Measurements from ENCODE around the gene SMARCD2. TPM values are rescaled to one million over a fixed set of nuclear protein-coding genes. Genes with fewer than 3 reads are reported as not detected.
A peak's percentile ranks its signal among the peaks of the same experiment; 100 is the strongest.

SMARCD2 gene
- total RNA-seq, 1 experiment from 2014 or later = 35.7 TPM

GRCh38 chr17:63830904-63831491 is 11.5 kb downstream of the SMARCD2 start:
- H3K27me3 ChIP-seq = no peaks in the 10 kb centered on the region

DNA sequence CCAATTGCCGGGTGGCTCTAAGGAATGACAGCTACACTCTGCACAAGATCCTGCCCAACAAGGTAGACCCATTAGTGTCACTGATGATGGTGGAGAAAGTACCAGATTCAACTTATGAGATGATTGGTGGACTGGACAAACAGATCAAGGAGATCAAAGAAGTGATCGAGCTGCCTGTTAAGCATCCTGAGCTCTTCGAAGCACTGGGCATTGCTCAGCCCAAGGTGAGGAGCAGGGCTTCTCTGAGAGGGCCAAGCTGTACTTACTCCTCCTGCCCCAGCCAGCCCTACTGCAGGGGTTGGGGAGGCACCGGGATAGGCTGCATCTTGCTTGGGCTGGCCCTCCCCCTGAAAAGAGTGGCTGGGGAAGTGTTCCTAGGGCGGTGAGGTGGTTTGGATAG is 12.2 kb downstream of the SMARCD2 start:
- Histone ChIP-seq H3K27me3 (no peaks in the 10 kb centered on the region), H3K9me3 (replicated peaks) (no peaks in the 10 kb centered on the region), H3K36me3 (peaks cover 45% of the 10 kb centered on the region), H3K4me1 (peaks cover 4% of the 10 kb centered on the region; the same call in 1 of the 2 replicates), H3K4me3 (no peak overlapping the region), H3K27ac (no peak overlapping the region)
- no peak for DNase-seq

More at GRCh38 chr17:63830904-63831491, 11.5 kb downstream of the SMARCD2 start:
- no peak for DNase-seq
- H3K4me3 ChIP-seq = no peak overlapping the region
- no peak overlapping the region for H3K27ac ChIP-seq
- H3K36me3 ChIP-seq = peaks cover 43% of the 10 kb centered on the region
- H3K9me3 ChIP-seq (replicated peaks) = no peaks in the 10 kb centered on the region
- no peaks in the 10 kb centered on the region; the same call in 1 of the 2 replicates for H3K4me1 ChIP-seq

- peaks cover 4% of the 10 kb centered on the region; the same call in 1 of the 2 replicates for H3K4me1 ChIP-seq
- no peak for DNase-seq
- peaks cover 56% of the 10 kb centered on the region for H3K36me3 ChIP-seq
- no peak overlapping the region for H3K4me3 ChIP-seq
- no peak overlapping the region for H3K27ac ChIP-seq
- H3K27me3 ChIP-seq = no peaks in the 10 kb centered on the region
- no peaks in the 10 kb centered on the region for H3K9me3 ChIP-seq (replicated peaks)
Observed at GRCh38 chr17:63828936-63829335, 13.5 kb downstream of the SMARCD2 start.

- peaks cover 53% of the 10 kb centered on the region for H3K36me3 ChIP-seq
- H3K9me3 ChIP-seq (replicated peaks) = no peaks in the 10 kb centered on the region
- DNase-seq = no peak
- H3K27me3 ChIP-seq = no peaks in the 10 kb centered on the region
- H3K4me1 ChIP-seq = peaks cover 4% of the 10 kb centered on the region; the same call in 1 of the 2 replicates
- peak overlapping the region; percentile 94 for H3K4me3 ChIP-seq
- H3K27ac ChIP-seq = peak overlapping the region; percentile 96
Observed at GRCh38 chr17:63827801-63828221, 14.7 kb downstream of the SMARCD2 start.

GRCh38 chr17:63827002-63827800 is 15.3 kb downstream of the SMARCD2 start, which contains the start of the genes FTSJ3 and PSMC5:
TSS of gene FTSJ3 (minus strand) at chr17:63827663. CDS start at chr17:63826902, 761 bp downstream.
TSS of gene PSMC5 (plus strand) at chr17:63827431. CDS start at chr17:63827491, 60 bp downstream.
- DNase-seq = peak; percentile 96
- Histone ChIP-seq H3K4me1 (peaks cover 4% of the 10 kb centered on the region; the same call in 1 of the 2 replicates), H3K4me3 (peak within 1 kb of the TSS; percentile 94), H3K27me3 (no peaks in the 10 kb centered on the region), H3K36me3 (peaks cover 52% of the 10 kb centered on the region), H3K9me3 (replicated peaks) (no peaks in the 10 kb centered on the region), H3K27ac (peak within 1 kb of the TSS; percentile 96)

GRCh38 chr17:63826468-63827001 is 15.9 kb downstream of the SMARCD2 start:
- Histone ChIP-seq H3K36me3 (peaks cover 53% of the 10 kb centered on the region), H3K27ac (peak overlapping the region; percentile 96), H3K4me3 (peak overlapping the region; percentile 94), H3K9me3 (replicated peaks) (no peaks in the 10 kb centered on the region), H3K27me3 (no peaks in the 10 kb centered on the region), H3K4me1 (peaks cover 4% of the 10 kb centered on the region; the same call in 1 of the 2 replicates)
- DNase-seq = no peak

DNA sequence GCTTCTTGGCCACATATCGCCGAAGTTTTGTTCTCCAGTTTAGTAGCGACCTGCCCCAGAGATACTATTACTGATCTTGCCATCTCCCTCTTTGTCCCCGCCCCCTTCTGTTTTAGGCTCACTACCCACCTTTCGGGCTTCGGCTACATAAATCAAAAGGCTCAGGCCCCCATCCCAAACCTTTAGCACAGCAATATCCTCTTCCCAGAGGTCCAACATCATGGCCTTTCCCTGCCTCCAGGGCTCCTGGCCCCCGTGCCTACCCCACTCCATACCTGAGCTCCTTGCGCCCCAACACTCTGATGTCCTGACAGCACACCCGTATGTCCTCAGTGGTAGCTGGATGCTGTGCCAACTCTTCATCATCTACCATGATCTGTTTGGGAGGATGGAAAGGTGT is 18.1 kb downstream of the SMARCD2 start:
- Histone ChIP-seq H3K4me1 (peaks cover 4% of the 10 kb centered on the region; the same call in 1 of the 2 replicates), H3K9me3 (replicated peaks) (no peaks in the 10 kb centered on the region), H3K36me3 (peaks cover 51% of the 10 kb centered on the region), H3K4me3 (no peak overlapping the region), H3K27me3 (no peaks in the 10 kb centered on the region), H3K27ac (no peak overlapping the region)
- DNase-seq = no peak

DNA sequence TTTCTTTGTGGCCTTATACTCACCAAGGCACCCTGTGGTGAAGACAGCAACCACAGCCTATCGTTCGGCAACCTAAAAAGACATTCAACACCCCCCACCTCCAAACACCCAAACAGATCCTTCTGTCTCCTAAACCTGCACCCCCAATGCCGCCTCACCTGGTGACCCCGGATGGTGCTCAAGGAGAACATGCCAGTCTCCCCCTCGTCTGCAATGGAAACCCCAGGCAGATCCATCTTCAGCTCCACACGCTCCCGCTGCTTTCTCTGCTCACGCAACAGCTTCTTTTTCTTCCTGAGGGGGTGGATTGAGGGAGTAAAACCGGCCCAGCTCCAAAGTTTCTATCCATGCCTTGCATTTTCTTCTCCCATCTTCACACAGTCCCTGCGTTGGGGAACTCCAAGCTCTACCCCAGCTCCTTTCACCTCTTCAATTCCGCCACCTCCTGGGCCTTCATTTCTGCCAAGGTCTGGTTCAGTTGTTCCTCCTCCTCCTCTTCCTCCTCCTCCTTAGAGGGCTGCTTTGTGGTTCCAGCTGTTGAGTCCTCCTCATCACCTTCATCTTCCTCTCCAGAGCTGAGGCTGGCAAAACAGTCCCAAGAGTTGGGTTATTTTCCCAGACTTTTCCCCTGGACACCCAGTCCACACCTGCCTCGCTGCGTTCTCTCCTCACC is 18.7 kb downstream of the SMARCD2 start:
- DNase-seq = no peak
- H3K4me1 ChIP-seq = peaks cover 4% of the 10 kb centered on the region; the same call in 1 of the 2 replicates
- H3K27ac ChIP-seq = no peak overlapping the region
- peaks cover 54% of the 10 kb centered on the region for H3K36me3 ChIP-seq
- no peak overlapping the region for H3K4me3 ChIP-seq
- H3K27me3 ChIP-seq = no peaks in the 10 kb centered on the region
- no peaks in the 10 kb centered on the region for H3K9me3 ChIP-seq (replicated peaks)

DNA sequence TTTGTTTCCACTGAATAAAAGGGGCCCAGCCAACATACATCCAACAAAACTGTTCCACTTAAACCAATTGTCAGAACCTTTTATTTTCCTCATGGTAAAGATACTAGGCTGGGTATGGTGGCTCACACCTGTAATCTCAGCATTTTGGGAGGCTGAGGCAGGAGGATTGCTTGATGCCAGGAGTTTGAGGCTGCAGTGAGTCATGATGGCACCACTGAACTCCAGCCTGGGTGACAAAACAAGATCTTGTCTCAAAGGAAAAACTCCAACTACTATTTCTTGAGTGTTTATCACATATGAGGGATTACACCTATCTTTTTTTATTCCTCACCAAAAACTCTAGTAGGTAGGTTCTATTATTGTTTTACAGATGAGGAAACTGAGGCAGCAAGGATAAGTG is 19.9 kb downstream of the SMARCD2 start:
- H3K4me3 ChIP-seq = no peak overlapping the region
- H3K36me3 ChIP-seq = peaks cover 65% of the 10 kb centered on the region
- no peak for DNase-seq

GRCh38 chr17:63821804-63822203 is 20.7 kb downstream of the SMARCD2 start:
- Histone ChIP-seq H3K4me3 (no peak overlapping the region), H3K36me3 (peaks cover 73% of the 10 kb centered on the region), H3K4me1 (peaks cover 4% of the 10 kb centered on the region; the same call in 1 of the 2 replicates), H3K9me3 (replicated peaks) (no peaks in the 10 kb centered on the region), H3K27ac (no peak overlapping the region), H3K27me3 (no peaks in the 10 kb centered on the region)
- no peak for DNase-seq

More for the DNA sequence above, 19.9 kb downstream of the SMARCD2 start:
- Histone ChIP-seq H3K27me3 (no peaks in the 10 kb centered on the region), H3K4me1 (peaks cover 4% of the 10 kb centered on the region; the same call in 1 of the 2 replicates), H3K9me3 (replicated peaks) (no peaks in the 10 kb centered on the region), H3K27ac (no peak overlapping the region)

GRCh38 chr17:63820963-63821561 is 21.4 kb downstream of the SMARCD2 start:
- Histone ChIP-seq H3K9me3 (replicated peaks) (no peaks in the 10 kb centered on the region), H3K36me3 (peaks cover 80% of the 10 kb centered on the region), H3K27me3 (no peaks in the 10 kb centered on the region), H3K27ac (no peak overlapping the region), H3K4me1 (peaks cover 4% of the 10 kb centered on the region; the same call in 1 of the 2 replicates), H3K4me3 (no peak overlapping the region)
- DNase-seq = no peak

- H3K36me3 ChIP-seq = peaks cover 85% of the 10 kb centered on the region
- no peak overlapping the region for H3K27ac ChIP-seq
- no peak for DNase-seq
- no peaks in the 10 kb centered on the region for H3K9me3 ChIP-seq (replicated peaks)
- no peaks in the 10 kb centered on the region for H3K4me1 ChIP-seq
- H3K27me3 ChIP-seq = no peaks in the 10 kb centered on the region
- no peak overlapping the region for H3K4me3 ChIP-seq
Observed at GRCh38 chr17:63819585-63820537, 22.6 kb downstream of the SMARCD2 start.

- Histone ChIP-seq H3K36me3 (peaks cover 85% of the 10 kb centered on the region), H3K4me3 (no peak overlapping the region), H3K27ac (no peak overlapping the region)
Observed at GRCh38 chr17:63819131-63819530, 23.4 kb downstream of the SMARCD2 start.

More at GRCh38 chr17:63819131-63819530, 23.4 kb downstream of the SMARCD2 start:
- Histone ChIP-seq H3K27me3 (no peaks in the 10 kb centered on the region), H3K4me1 (no peaks in the 10 kb centered on the region), H3K9me3 (replicated peaks) (no peaks in the 10 kb centered on the region)
- DNase-seq = no peak

Measured in SJCRH30 (cell line).